Neural progenitor cell (in vitro differentiated cells): ENCODE data around the gene SYT15B. TPM values are rescaled to one million over a fixed set of nuclear protein-coding genes. Genes with fewer than 3 reads are reported as not detected.
"Not testable (repeated sequence)": the region's sequence is repeated elsewhere in the genome, so short reads cannot be mapped to it uniquely, and the experiment has no call there.

Experiments used
- DNase-seq: peaks from one replicate; pipeline ENCODE4 v3.0.0-alpha.2; 2016; ENCODE audit warnings: low spot score
- H2AFZ ChIP-seq: fragments of 200-600 bp; sonication (generic); replicated peaks from 2 replicates; pipeline ENCODE4 v1.6.1; 2016; ENCODE audit warnings: antibody characterized with exemption
- H3F3A ChIP-seq: fragments of 200-600 bp; sonication (generic); 2 replicates; pipeline ENCODE4 v1.6.1; 2016; ENCODE audit warnings: antibody characterized with exemption, low read depth
- H3K27ac ChIP-seq: fragments of 200-600 bp; sonication (generic); 2 replicates; pipeline ENCODE4 v1.5.1; 2016; ENCODE audit warnings: mild to moderate bottlenecking
- H3K27me3 ChIP-seq: fragments of 200-600 bp; sonication (generic); 2 replicates; pipeline ENCODE4 v1.6.1; 2016; ENCODE audit warnings: mild to moderate bottlenecking, moderate library complexity
- H3K36me3 ChIP-seq: fragments of 200-600 bp; sonication (generic); 2 replicates; pipeline ENCODE4 v1.5.1; 2016
- H3K4me1 ChIP-seq: fragments of 200-600 bp; sonication (generic); 2 replicates; pipeline ENCODE4 v1.6.1; 2016; ENCODE audit warnings: mixed run types
- H3K4me2 ChIP-seq: fragments of 200-600 bp; sonication (generic); 2 replicates; pipeline ENCODE4 v1.6.1; 2016
- H3K4me3 ChIP-seq: fragments of 200-600 bp; sonication (generic); 2 replicates; pipeline ENCODE4 v1.5.1; 2016
- H3K79me2 ChIP-seq: fragments of 200-600 bp; sonication (generic); 2 replicates; pipeline ENCODE4 v1.6.1; 2016; ENCODE audit warnings: low read depth
- H3K9ac ChIP-seq: fragments of 200-600 bp; sonication (generic); 2 replicates; pipeline ENCODE4 v1.6.1; 2016
- H3K9me3 ChIP-seq: fragments of 200-600 bp; sonication (generic); 2 replicates; pipeline ENCODE4 v1.5.1; 2016; ENCODE audit warnings: low read depth
- H4K20me1 ChIP-seq: fragments of 200-600 bp; sonication (generic); 2 replicates; pipeline ENCODE4 v1.6.1; 2016; ENCODE audit warnings: low read depth
- H3K27ac Mint-ChIP-seq: 3 replicates; pipeline ENCODE4 v1.8.0; 2021; ENCODE audit warnings: mixed read lengths
- H3K27me3 Mint-ChIP-seq: 2 replicates; pipeline ENCODE4 v1.8.0; 2022; ENCODE audit warnings: low read depth, mild to moderate bottlenecking, inconsistent platforms, moderate library complexity, mixed read lengths; ENCODE audit not compliant: insufficient read depth
- H3K36me3 Mint-ChIP-seq: 3 replicates; pipeline ENCODE4 v1.8.0; 2021; ENCODE audit warnings: mixed read lengths
- H3K4me1 Mint-ChIP-seq: 3 replicates; pipeline ENCODE4 v1.8.0; 2021; ENCODE audit warnings: mixed read lengths
- H3K4me3 Mint-ChIP-seq: 3 replicates; pipeline ENCODE4 v1.8.0; 2021; ENCODE audit warnings: mild to moderate bottlenecking, moderate library complexity, mixed read lengths
- H3K9me3 Mint-ChIP-seq: 3 replicates; pipeline ENCODE4 v1.8.0; 2020; ENCODE audit warnings: mixed read lengths
- EZH2 ChIP-seq: fragments of 200-600 bp; sonication (generic); IDR thresholded peaks from 2 replicates; pipeline ENCODE4 v1.6.1; 2017; ENCODE audit warnings: antibody characterized with exemption, mild to moderate bottlenecking, moderate library complexity
- EZH2phosphoT487 ChIP-seq: fragments of 200-600 bp; sonication (generic); IDR thresholded peaks from 2 replicates; pipeline ENCODE4 v1.6.1; 2017; ENCODE audit warnings: antibody characterized with exemption
- total RNA-seq: library from RNA; depleted of rRNA; stranded (reverse); fragments of >200 nt; gene quantifications from 2 replicates; pipeline ENCODE4 v1.2.3, GENCODE V29; 2015; ENCODE audit warnings: low replicate concordance

SYT15B gene
- total RNA-seq, 1 donor from 2014 or later, result not detected

- not testable (repeated sequence) for H2AFZ ChIP-seq, H3K9ac ChIP-seq, H3K4me3 Mint-ChIP-seq, H3K79me2 ChIP-seq, H3K4me1 ChIP-seq, H3K4me1 Mint-ChIP-seq, H3F3A ChIP-seq, H3K4me3 ChIP-seq, H3K36me3 Mint-ChIP-seq, H3K9me3 Mint-ChIP-seq, H3K27me3 Mint-ChIP-seq, H4K20me1 ChIP-seq, H3K27ac ChIP-seq, H3K36me3 ChIP-seq, H3K27ac Mint-ChIP-seq, H3K9me3 ChIP-seq, H3K4me2 ChIP-seq, DNase-seq
- H3K27me3 ChIP-seq, result peaks cover 18% of the 10 kb centered on the region
These were observed 1.8 kb upstream of the SYT15B start for GRCh38 chr10:47765232-47765631.

- peak overlapping the region; percentile 79 for H2AFZ ChIP-seq
- H3K4me2 ChIP-seq, result peak overlapping the region; percentile 76
- not testable (repeated sequence) for H3K9me3 Mint-ChIP-seq, H3K4me3 Mint-ChIP-seq, H4K20me1 ChIP-seq, H3K27me3 Mint-ChIP-seq, H3K9ac ChIP-seq, H3K4me1 ChIP-seq, H3K4me1 Mint-ChIP-seq, H3K27ac ChIP-seq, H3K36me3 Mint-ChIP-seq, H3K27ac Mint-ChIP-seq, DNase-seq, H3K9me3 ChIP-seq, H3F3A ChIP-seq, H3K36me3 ChIP-seq, H3K79me2 ChIP-seq
- TF ChIP-seq EZH2 (peak; percentile 73), EZH2phosphoT487 (peak; percentile 68)
- peaks cover 18% of the 10 kb centered on the region for H3K27me3 ChIP-seq
- H3K4me3 ChIP-seq, result peak overlapping the region; percentile 39
These were observed 478 bp downstream of the SYT15B start for GRCh38 chr10:47762674-47763553.

GRCh38 chr10:47758855-47759254, 4.5 kb downstream of the SYT15B start:
- H2AFZ ChIP-seq, DNase-seq, H3K4me1 ChIP-seq, H4K20me1 ChIP-seq, H3K36me3 ChIP-seq, H3K79me2 ChIP-seq, H3K36me3 Mint-ChIP-seq, H3K27ac Mint-ChIP-seq, H3K4me3 Mint-ChIP-seq, H3K4me2 ChIP-seq, H3K9me3 ChIP-seq, H3K27ac ChIP-seq, H3K4me1 Mint-ChIP-seq, H3K9ac ChIP-seq, H3K4me3 ChIP-seq, H3F3A ChIP-seq, H3K9me3 Mint-ChIP-seq, H3K27me3 Mint-ChIP-seq: not testable (repeated sequence)
- H3K27me3 ChIP-seq, result peaks cover 17% of the 10 kb centered on the region

- H3F3A ChIP-seq, H3K4me1 ChIP-seq, H3K9me3 Mint-ChIP-seq, H3K36me3 Mint-ChIP-seq, H2AFZ ChIP-seq, H3K27me3 Mint-ChIP-seq, H3K4me2 ChIP-seq, H3K27me3 ChIP-seq, H3K4me3 Mint-ChIP-seq, H3K9ac ChIP-seq, H3K4me3 ChIP-seq, H3K27ac Mint-ChIP-seq, DNase-seq, H3K9me3 ChIP-seq, H3K27ac ChIP-seq, H4K20me1 ChIP-seq, H3K79me2 ChIP-seq, H3K36me3 ChIP-seq, H3K4me1 Mint-ChIP-seq: not testable (repeated sequence)
These were observed 7.2 kb downstream of the SYT15B start for GRCh38 chr10:47756169-47756568.

- not testable (repeated sequence) for H3K79me2 ChIP-seq, H3K36me3 Mint-ChIP-seq, H3K27me3 ChIP-seq, H3K9me3 Mint-ChIP-seq, H3K4me2 ChIP-seq, H3F3A ChIP-seq, H3K4me1 ChIP-seq, H3K4me1 Mint-ChIP-seq, DNase-seq, H3K27ac Mint-ChIP-seq, H3K36me3 ChIP-seq, H3K4me3 Mint-ChIP-seq, H4K20me1 ChIP-seq, H3K9me3 ChIP-seq, H2AFZ ChIP-seq, H3K4me3 ChIP-seq, H3K27ac ChIP-seq, H3K27me3 Mint-ChIP-seq, H3K9ac ChIP-seq
These were observed 9.5 kb downstream of the SYT15B start for GRCh38 chr10:47753871-47754270.

GRCh38 chr10:47753176-47753575, 10.2 kb downstream of the SYT15B start:
- not testable (repeated sequence) for H4K20me1 ChIP-seq, H3K27ac ChIP-seq, H3K27me3 ChIP-seq, H3K4me3 ChIP-seq, H3K36me3 ChIP-seq, H3K9ac ChIP-seq, H3K79me2 ChIP-seq, H3F3A ChIP-seq, DNase-seq, H3K9me3 Mint-ChIP-seq, H3K4me3 Mint-ChIP-seq, H3K36me3 Mint-ChIP-seq, H2AFZ ChIP-seq, H3K9me3 ChIP-seq, H3K27me3 Mint-ChIP-seq, H3K4me1 Mint-ChIP-seq, H3K27ac Mint-ChIP-seq, H3K4me1 ChIP-seq, H3K4me2 ChIP-seq

- not testable (repeated sequence) for H3K9me3 ChIP-seq, H3F3A ChIP-seq
These were observed 11.6 kb downstream of the SYT15B start for GRCh38 chr10:47751821-47752220.

GRCh38 chr10:47750360-47750759, 13.0 kb downstream of the SYT15B start:
- not testable (repeated sequence) for H3K27me3 ChIP-seq, H3K9ac ChIP-seq, H3F3A ChIP-seq, H3K36me3 ChIP-seq, H4K20me1 ChIP-seq, H3K4me2 ChIP-seq, H3K9me3 Mint-ChIP-seq, H3K4me1 Mint-ChIP-seq, H3K4me1 ChIP-seq, H3K4me3 ChIP-seq, DNase-seq, H3K4me3 Mint-ChIP-seq, H2AFZ ChIP-seq, H3K9me3 ChIP-seq, H3K79me2 ChIP-seq, H3K27ac ChIP-seq, H3K27me3 Mint-ChIP-seq, H3K27ac Mint-ChIP-seq, H3K36me3 Mint-ChIP-seq

More at GRCh38 chr10:47751821-47752220, 11.6 kb downstream of the SYT15B start:
- H3K4me1 Mint-ChIP-seq, DNase-seq, H3K4me2 ChIP-seq, H2AFZ ChIP-seq, H3K9me3 Mint-ChIP-seq, H3K4me3 ChIP-seq, H3K27me3 ChIP-seq, H3K27me3 Mint-ChIP-seq, H3K36me3 Mint-ChIP-seq, H3K27ac Mint-ChIP-seq, H3K4me3 Mint-ChIP-seq, H3K9ac ChIP-seq, H3K4me1 ChIP-seq, H4K20me1 ChIP-seq, H3K79me2 ChIP-seq, H3K27ac ChIP-seq, H3K36me3 ChIP-seq: not testable (repeated sequence)
